SK-N-MC (cell line): ENCODE results near the gene SCML1.

Source experiments
- EZH2 ChIP-seq: fragments of 200-600 bp; sonication (generic); IDR thresholded peaks from one replicate; pipeline ENCODE4 v1.6.1; 2017; ENCODE audit warnings: antibody characterized with exemption
- POLR2AphosphoS5 ChIP-seq: IDR thresholded peaks from 2 replicates; pipeline ENCODE4 v1.6.1; 2012; ENCODE audit warnings: mild to moderate bottlenecking, low read depth, low read length, borderline replicate concordance

DNA sequence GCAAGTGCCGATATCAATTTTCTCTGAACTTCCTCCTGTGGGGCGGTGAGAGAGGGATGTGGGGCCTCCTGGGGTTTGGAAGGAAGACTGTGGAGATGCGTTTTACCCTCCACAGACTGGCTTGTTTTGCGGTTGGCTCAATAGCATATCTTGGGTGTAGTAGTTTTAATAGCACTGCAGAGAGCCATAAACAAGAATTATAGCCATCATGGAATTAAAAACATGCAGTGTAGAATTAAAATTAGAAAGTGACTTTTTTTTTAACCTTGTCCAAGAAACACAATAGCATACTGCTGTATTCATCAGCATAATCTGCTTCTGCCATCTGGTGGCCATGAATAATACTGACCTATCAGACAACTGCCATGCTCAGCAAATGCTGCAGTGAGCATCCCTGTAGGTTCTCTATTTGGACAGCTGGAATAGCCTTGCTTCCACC, 47.3 kb upstream of the SCML1 start:
- TF ChIP-seq EZH2, result no peak
- TF ChIP-seq POLR2AphosphoS5, result no peak
